GM18505 (cell line): ENCODE data around the gene CTTNBP2.

ENCODE experiments used
- ATAC-seq: cut with Tn5 transposase; IDR thresholded peaks from one replicate; pipeline ENCODE4 v1.9.1; 2021; ENCODE audit not compliant: unreplicated experiment
- POLR2A ChIP-seq: IDR thresholded peaks from 4 replicates; pipeline ENCODE4 v1.6.1; 2011; ENCODE audit warnings: borderline replicate concordance; ENCODE audit not compliant: insufficient read depth, insufficient read length; ENCODE audit errors: extremely low read depth

Gene CTTNBP2

GRCh38 chr7:117674617-117675016, 198.6 kb downstream of the CTTNBP2 start:
- TF ChIP-seq POLR2A, result no peak

GRCh38 chr7:117673839-117674238, 199.4 kb downstream of the CTTNBP2 start:
- ATAC-seq, result no peak
- no peak for TF ChIP-seq POLR2A

More at GRCh38 chr7:117674617-117675016, 198.6 kb downstream of the CTTNBP2 start:
- no peak for ATAC-seq

GRCh38 chr7:117673367-117673766, 199.9 kb downstream of the CTTNBP2 start:
- no peak for ATAC-seq
- no peak for TF ChIP-seq POLR2A

GRCh38 chr7:117672453-117672852, 200.8 kb downstream of the CTTNBP2 start:
- no peak for TF ChIP-seq POLR2A

GRCh38 chr7:117669818-117670217, 203.4 kb downstream of the CTTNBP2 start:
- ATAC-seq, result no peak
- no peak for TF ChIP-seq POLR2A

More at GRCh38 chr7:117672453-117672852, 200.8 kb downstream of the CTTNBP2 start:
- ATAC-seq, result no peak

- no peak for ATAC-seq
- TF ChIP-seq POLR2A, result no peak
These were observed 205.8 kb downstream of the CTTNBP2 start for GRCh38 chr7:117667456-117667855.

GRCh38 chr7:117666689-117667088, 206.6 kb downstream of the CTTNBP2 start:
- TF ChIP-seq POLR2A, result no peak
- no peak for ATAC-seq

GRCh38 chr7:117666031-117666430, 207.2 kb downstream of the CTTNBP2 start:
- no peak for ATAC-seq
- TF ChIP-seq POLR2A, result no peak

- no peak for ATAC-seq
- no peak for TF ChIP-seq POLR2A
These were observed 207.9 kb downstream of the CTTNBP2 start for GRCh38 chr7:117665368-117665767.

GRCh38 chr7:117664047-117664446, 209.2 kb downstream of the CTTNBP2 start:
- TF ChIP-seq POLR2A, result no peak
- no peak for ATAC-seq

GRCh38 chr7:117661328-117661727, 211.9 kb downstream of the CTTNBP2 start:
- ATAC-seq, result no peak
- no peak for TF ChIP-seq POLR2A
